ENCODE data around the gene HPS4.
A peak's percentile ranks its signal among the peaks of the same experiment; 100 is the strongest.

GRCh38 chr22:26461188-26461810 is 22.3 kb downstream of the HPS4 start:
- TF ChIP-seq RFX5 (IDR thresholded peaks at IDR 0.05): no peak
- peak; percentile 62 for TF ChIP-seq CTCF (IDR thresholded peaks at IDR 0.05)
- TF ChIP-seq RCOR1 (IDR thresholded peaks at IDR 0.05; ENCODE audit: low read depth, low read length): no peak
- TF ChIP-seq SMC3 (IDR thresholded peaks at IDR 0.05): peak; percentile 64
- TF ChIP-seq RNF2 (IDR thresholded peaks at IDR 0.05; ENCODE audit: borderline replicate concordance, low read depth): no peak
- TF ChIP-seq POLR2A (IDR thresholded peaks at IDR 0.05; ENCODE audit: low read length): no peak
- TF ChIP-seq MAFK (IDR thresholded peaks at IDR 0.05; ENCODE audit: partially characterized antibody): no peak

Data from A549 (cell line).